Neuron (in vitro differentiated cells): Measurements from ENCODE around the gene SHISA2.

ENCODE experiments used
- H2AFZ ChIP-seq: one replicate; pipeline ENCODE4 v1.6.1; 2013; ENCODE audit warnings: low read depth, mild to moderate bottlenecking, inconsistent platforms, low read length, moderate library complexity
- H3K27me3 ChIP-seq: one replicate; pipeline ENCODE4 v1.6.1; 2013; ENCODE audit warnings: low read length; ENCODE audit not compliant: insufficient read depth
- H3K36me3 ChIP-seq: one replicate; pipeline ENCODE4 v1.6.1; 2013; ENCODE audit warnings: low read length; ENCODE audit not compliant: insufficient read depth
- H3K4me1 ChIP-seq: one replicate; pipeline ENCODE4 v1.6.1; 2013; ENCODE audit warnings: low read length; ENCODE audit not compliant: insufficient read depth
- H3K4me3 ChIP-seq: 2 replicates; pipeline ENCODE4 v1.5.1; 2013; ENCODE audit warnings: mild to moderate bottlenecking, low read length, moderate library complexity
- H3K9me3 ChIP-seq: one replicate; pipeline ENCODE4 v1.6.1; 2013; ENCODE audit warnings: low read length

Gene SHISA2

DNA sequence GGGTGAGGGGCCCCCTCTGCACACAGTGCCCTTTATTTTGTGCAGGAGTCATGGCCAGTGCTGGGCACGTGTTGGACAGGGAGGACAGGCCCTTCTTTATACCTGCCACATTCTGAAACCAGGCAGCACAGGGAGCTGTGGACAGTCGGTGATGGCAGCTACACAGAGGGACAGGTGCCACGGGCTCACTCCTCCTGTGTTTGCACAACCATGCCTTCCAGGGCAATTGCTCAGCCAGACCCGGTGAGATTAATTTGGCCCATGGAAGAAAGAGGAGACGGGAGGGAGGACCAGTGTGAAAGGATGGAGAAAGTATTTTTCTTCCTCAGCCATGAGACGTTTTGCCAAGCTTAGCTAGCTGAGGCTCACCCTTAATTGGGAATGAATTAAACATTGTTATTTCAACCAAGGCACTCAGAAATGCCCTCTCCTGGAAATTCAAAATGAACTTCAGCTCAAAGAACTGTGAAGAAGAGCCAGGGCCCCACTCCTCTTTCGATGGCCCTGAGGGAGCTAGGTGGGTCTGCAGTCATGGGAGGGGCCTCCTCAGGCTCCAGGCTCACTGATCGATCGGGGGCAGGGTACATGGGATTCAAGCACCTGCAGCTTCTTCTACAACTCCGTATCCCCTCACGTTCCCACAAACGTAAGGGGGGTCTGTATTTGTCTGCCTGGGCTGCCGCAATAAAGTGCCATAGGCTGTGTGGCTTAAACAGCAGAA, 41.2 kb downstream of the SHISA2 start:
- no peaks in the 10 kb centered on the region for H3K36me3 ChIP-seq
- no peak overlapping the region for H2AFZ ChIP-seq
- H3K9me3 ChIP-seq, result no peaks in the 10 kb centered on the region
- H3K27me3 ChIP-seq, result no peaks in the 10 kb centered on the region
- H3K4me3 ChIP-seq, result no peak overlapping the region
- H3K4me1 ChIP-seq, result no peaks in the 10 kb centered on the region

GRCh38 chr13:26007261-26008125, 44.3 kb downstream of the SHISA2 start:
- Histone ChIP-seq H3K27me3 (no peaks in the 10 kb centered on the region), H3K36me3 (no peaks in the 10 kb centered on the region), H3K9me3 (no peaks in the 10 kb centered on the region), H2AFZ (no peak overlapping the region), H3K4me3 (no peak overlapping the region), H3K4me1 (no peaks in the 10 kb centered on the region)
